Measurements from ENCODE around the gene FCN2. TPM values are rescaled to one million over a fixed set of nuclear protein-coding genes. Genes with fewer than 3 reads are reported as not detected.

FCN2 gene
- total and polyA plus RNA-seq, 4 donors = 0.20 to 0.22 TPM; not detected in 2

DNA sequence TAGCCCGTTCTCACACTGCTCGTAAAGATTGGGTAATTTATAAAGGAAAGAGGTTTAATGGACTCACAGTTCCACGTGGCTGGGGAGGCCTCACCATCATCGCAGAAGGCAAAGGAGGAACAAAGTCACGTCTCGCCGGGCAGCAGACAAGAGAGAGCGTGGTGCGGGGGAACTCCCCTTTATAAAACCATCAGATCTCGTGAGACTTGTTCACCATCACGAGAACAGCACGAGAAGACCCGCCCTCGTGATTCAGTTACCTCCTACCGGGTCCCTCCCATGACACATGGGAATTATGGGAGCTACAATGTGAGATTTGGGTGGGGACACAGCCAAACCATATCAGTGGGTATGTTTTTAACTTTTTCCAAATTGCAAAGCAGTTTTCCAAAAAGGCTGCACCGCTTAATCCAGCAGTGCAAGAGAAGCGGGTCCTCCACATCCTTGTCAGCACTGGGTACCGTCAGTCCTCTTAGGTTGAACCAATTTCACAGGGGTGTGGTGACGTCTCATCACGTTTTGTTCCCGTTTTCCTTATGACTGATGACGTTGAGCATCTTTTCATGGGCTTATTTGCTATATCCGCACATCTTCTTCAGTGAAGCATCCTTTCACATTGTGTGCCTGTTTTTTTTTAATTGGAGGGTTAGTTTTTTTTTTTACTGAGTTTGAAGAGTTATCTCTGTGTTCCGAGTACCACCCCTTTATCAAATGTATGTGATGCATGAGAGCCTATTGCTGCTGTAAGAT, 8.0 kb upstream of the FCN2 start:
- Histone ChIP-seq H3K4me3 (no peak overlapping the region), H3K36me3 (ENCODE audit: control insufficient read depth in 4 of 4, insufficient read depth in 4 of 4, low read length in 4 of 4) (no peaks in the 10 kb centered on the region), H3K27me3 (ENCODE audit: control insufficient read depth in 3 of 3, insufficient read depth in 3 of 3, low read length in 2 of 3) (no peaks in the 10 kb centered on the region), H3K9ac (ENCODE audit: insufficient read depth in 1 of 2, low read length in 2 of 2) (no peak overlapping the region), H3K9me3 (ENCODE audit: control insufficient read depth in 4 of 4, insufficient read depth in 3 of 4, low read length in 3 of 4) (no peaks in the 10 kb centered on the region), H3K27ac (ENCODE audit: low read depth in 1 of 2, low read length in 1 of 2) (no peak overlapping the region), H3K4me1 (ENCODE audit: control insufficient read depth in 5 of 5, insufficient read depth in 5 of 5, low read length in 5 of 5) (peaks cover 0 to 20% (median 3%) of the 10 kb centered on the region in 5 donors)
- TF ChIP-seq, protein P1, sequence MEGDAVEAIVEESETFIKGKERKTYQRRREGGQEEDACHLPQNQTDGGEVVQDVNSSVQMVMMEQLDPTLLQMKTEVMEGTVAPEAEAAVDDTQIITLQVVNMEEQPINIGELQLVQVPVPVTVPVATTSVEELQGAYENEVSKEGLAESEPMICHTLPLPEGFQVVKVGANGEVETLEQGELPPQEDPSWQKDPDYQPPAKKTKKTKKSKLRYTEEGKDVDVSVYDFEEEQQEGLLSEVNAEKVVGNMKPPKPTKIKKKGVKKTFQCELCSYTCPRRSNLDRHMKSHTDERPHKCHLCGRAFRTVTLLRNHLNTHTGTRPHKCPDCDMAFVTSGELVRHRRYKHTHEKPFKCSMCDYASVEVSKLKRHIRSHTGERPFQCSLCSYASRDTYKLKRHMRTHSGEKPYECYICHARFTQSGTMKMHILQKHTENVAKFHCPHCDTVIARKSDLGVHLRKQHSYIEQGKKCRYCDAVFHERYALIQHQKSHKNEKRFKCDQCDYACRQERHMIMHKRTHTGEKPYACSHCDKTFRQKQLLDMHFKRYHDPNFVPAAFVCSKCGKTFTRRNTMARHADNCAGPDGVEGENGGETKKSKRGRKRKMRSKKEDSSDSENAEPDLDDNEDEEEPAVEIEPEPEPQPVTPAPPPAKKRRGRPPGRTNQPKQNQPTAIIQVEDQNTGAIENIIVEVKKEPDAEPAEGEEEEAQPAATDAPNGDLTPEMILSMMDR (IDR thresholded peaks at IDR 0.05; ENCODE audit: control extremely low read depth, extremely low read depth) = no peak
- ATAC-seq (ENCODE audit: insufficient read depth, low FRiP score) = no peak
- DNase-seq = no peak
- WGBS, 2 donors = 85% methylated on average over 24 of the region's 24 CpGs

DNA sequence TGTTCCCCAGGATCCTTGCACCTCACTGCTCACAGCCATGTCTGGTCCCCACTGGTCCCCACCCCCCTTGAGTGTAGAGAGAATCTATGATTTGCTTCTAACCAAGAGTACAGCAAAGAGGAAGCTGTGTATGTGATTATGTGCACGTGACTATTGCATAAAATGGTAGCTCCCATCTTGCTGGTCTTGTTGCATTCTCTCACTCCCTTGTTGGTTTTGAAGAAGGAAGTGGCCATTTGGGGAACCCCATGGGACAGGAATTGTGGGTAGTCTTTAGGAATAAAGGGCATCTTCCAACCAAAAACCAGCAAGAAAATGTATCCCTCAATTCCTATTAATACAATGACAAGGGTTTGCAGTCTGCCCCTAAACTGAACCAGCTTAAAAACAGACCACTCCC, 5.2 kb upstream of the FCN2 start:
- Histone ChIP-seq H3K4me3 (no peak overlapping the region), H3K27ac (ENCODE audit: low read depth in 1 of 2, low read length in 1 of 2) (no peak overlapping the region), H3K36me3 (ENCODE audit: control insufficient read depth in 4 of 4, insufficient read depth in 4 of 4, low read length in 4 of 4) (no peaks in the 10 kb centered on the region), H3K4me1 (ENCODE audit: control insufficient read depth in 5 of 5, insufficient read depth in 5 of 5, low read length in 5 of 5) (peaks cover 0 to 20% (median 3%) of the 10 kb centered on the region in 5 donors), H3K9ac (ENCODE audit: insufficient read depth in 1 of 2, low read length in 2 of 2) (no peak overlapping the region), H3K9me3 (ENCODE audit: control insufficient read depth in 4 of 4, insufficient read depth in 3 of 4, low read length in 3 of 4) (no peaks in the 10 kb centered on the region), H3K27me3 (ENCODE audit: control insufficient read depth in 3 of 3, insufficient read depth in 3 of 3, low read length in 2 of 3) (no peaks in the 10 kb centered on the region)
- DNase-seq = no peak
- TF ChIP-seq, protein P1 (IDR thresholded peaks at IDR 0.05; ENCODE audit: control extremely low read depth, extremely low read depth) = no peak
- 15 to 70% methylated on average over 1 of the region's 1 CpG for WGBS, 2 donors
- no peak for ATAC-seq (ENCODE audit: insufficient read depth, low FRiP score)

- H3K9me3 ChIP-seq (ENCODE audit: control insufficient read depth in 4 of 4, insufficient read depth in 3 of 4, low read length in 3 of 4) = no peaks in the 10 kb centered on the region
- no peak overlapping the region for H3K27ac ChIP-seq (ENCODE audit: low read depth in 1 of 2, low read length in 1 of 2)
- ATAC-seq (ENCODE audit: insufficient read depth, low FRiP score) = no peak
- TF ChIP-seq, protein P1 (IDR thresholded peaks at IDR 0.05; ENCODE audit: control extremely low read depth, extremely low read depth) = no peak
- H3K4me3 ChIP-seq = no peak overlapping the region
- no peaks in the 10 kb centered on the region for H3K36me3 ChIP-seq (ENCODE audit: control insufficient read depth in 4 of 4, insufficient read depth in 4 of 4, low read length in 4 of 4)
- 89 to 92% methylated on average over 4 of the region's 4 CpGs for WGBS, 2 donors
- DNase-seq = no peak
- H3K9ac ChIP-seq (ENCODE audit: insufficient read depth in 1 of 2, low read length in 2 of 2) = no peak overlapping the region
- peaks cover 0 to 7% (median 0%) of the 10 kb centered on the region in 5 donors for H3K4me1 ChIP-seq (ENCODE audit: control insufficient read depth in 5 of 5, insufficient read depth in 5 of 5, low read length in 5 of 5)
- H3K27me3 ChIP-seq (ENCODE audit: control insufficient read depth in 3 of 3, insufficient read depth in 3 of 3, low read length in 2 of 3) = no peaks in the 10 kb centered on the region
Measured at GRCh38 chr9:134877541-134877940, 3.1 kb upstream of the FCN2 start.

Data from lung (tissue), 12 donors.